Spleen (tissue), 7 donors: Measurements from ENCODE around the gene ZNRF3.

Experiments used
- CTCF ChIP-seq, 11 experiments: fragments of 200-600 bp in 7 of 11; fragments of 450-650 bp in 4 of 11; sonication (generic) in 4 of 11; IDR thresholded peaks in 8 of 11; conservative IDR thresholded peaks in 3 of 11; 1 replicate in 7 of 11; 2 replicates in 4 of 11; pipeline versions ENCODE4 v1.4.0 to v1.8.0; 2016 to 2021; ENCODE audit warnings: antibody characterized with exemption in 11 of 11, inconsistent platforms in 4 of 11, mild to moderate bottlenecking in 1 of 11
- POLR2A ChIP-seq, 3 donors: fragments of 450-650 bp; IDR thresholded peaks; one replicate each; pipeline ENCODE4 v1.5.1; 2017; ENCODE audit warnings: antibody characterized with exemption in 3 of 3, mild to moderate bottlenecking in 1 of 3
- POLR2AphosphoS5 ChIP-seq, 3 donors: sonication (generic); formaldehyde crosslinking; IDR thresholded peaks; one replicate each; pipeline ENCODE4 v1.5.1; 2017; ENCODE audit warnings: antibody characterized with exemption in 3 of 3
- donor health status: DM: no; HTN: no; CAD: no; lungs with moderate emphysema.
- donor health status: DM: no; HTN: no; CAD: no.
- donor health status: DM: no; HTN: no; CAD: no.

GRCh38 chr22:28999919-29000556, 116.7 kb downstream of the ZNRF3 start:
- TF ChIP-seq POLR2AphosphoS5 (IDR thresholded peaks at IDR 0.05) (no peak), POLR2A (IDR thresholded peaks at IDR 0.05) (no peak), CTCF (IDR thresholded peaks at IDR 0.05 in 8 of 11, conservative IDR thresholded peaks at IDR 0.05 in 3 of 11) (no peak)
